HepG2 (cell line): ENCODE data around the gene C9orf50. TPM values are rescaled to one million over a fixed set of nuclear protein-coding genes. Genes with fewer than 3 reads are reported as not detected.
A peak's percentile ranks its signal among the peaks of the same experiment; 100 is the strongest.

ENCODE experiments used
- ATAC-seq: fragments of 200-7000 bp; cut with Tn5 transposase; 3 replicates; pipeline ENCODE4 v1.9.1; 2020; ENCODE audit warnings: mild to moderate bottlenecking, moderate library complexity
- BruUV-seq: library from RNA; stranded (reverse); fragments of 400-500 nt; replicated peaks from 2 replicates; lab custom pipeline; 2021; lab: Mats Ljungman, UMichigan
- CTCF ChIA-PET: fragments of 300-600 bp; formaldehyde crosslinking; extraction: SDS; loops from one replicate; lab custom pipeline; 2021; ENCODE audit warnings: low total read pairs, inconsistent platforms, low intra/inter-chr PET ratio; lab: Yijun Ruan, JAX
- POLR2A ChIA-PET: fragments of 350-600 bp; sonication (Branson Sonifier 250); formaldehyde crosslinking; loops from one replicate; lab custom pipeline; 2020; ENCODE audit warnings: antibody characterized with exemption, inconsistent platforms; lab: Yijun Ruan, JAX
- DNase-seq: peaks from one replicate; pipeline ENCODE4 v3.0.0-alpha.2; 2015; ENCODE audit warnings: low spot score
- FAIRE-seq: peaks from 3 replicates; lab custom pipeline; 2011; peaks lifted over from hg19 to GRCh38; lab: Jason Lieb, UNC
- H2AFZ ChIP-seq: one replicate; pipeline ENCODE4 v1.6.1; 2011; ENCODE audit warnings: low read length, inconsistent platforms
- H3K27ac ChIP-seq: fragments of 300-600 bp; 3 replicates; pipeline ENCODE4 v1.8.0; 2011; ENCODE audit warnings: mixed run types, mild to moderate bottlenecking, mixed read lengths, low read length, inconsistent platforms; ENCODE audit not compliant: insufficient read depth; ENCODE audit errors: extremely low read length
- H3K27me3 ChIP-seq, 2 experiments: fragments of 200-600 bp in 1 of 2; 2 replicates in 1 of 2; 3 replicates in 1 of 2; pipeline versions ENCODE4 v1.6.0 to v1.8.0; 2011; ENCODE audit warnings: low read length in 2 of 2, mild to moderate bottlenecking in 2 of 2, moderate library complexity in 2 of 2, inconsistent platforms in 1 of 2; ENCODE audit not compliant: insufficient read depth in 2 of 2, control insufficient read depth in 1 of 2
- H3K36me3 ChIP-seq, 2 experiments: fragments of 200-600 bp in 1 of 2; replicated peaks in 1 of 2; 2 replicates in 1 of 2; 3 replicates in 1 of 2; pipeline versions ENCODE4 v1.5.1 to v1.8.0; 2011; ENCODE audit warnings: low read length in 2 of 2, inconsistent platforms in 1 of 2; ENCODE audit not compliant: insufficient read depth in 2 of 2, control insufficient read depth in 1 of 2
- H3K4me1 ChIP-seq: 2 replicates; pipeline ENCODE4 v1.5.1; 2012; ENCODE audit warnings: low read length, inconsistent platforms; ENCODE audit not compliant: insufficient read depth
- H3K4me2 ChIP-seq: 2 replicates; pipeline ENCODE4 v1.6.0; 2011; ENCODE audit warnings: low read depth, low read length, inconsistent platforms
- H3K4me3 ChIP-seq, 3 experiments: fragments of 200-600 bp in 1 of 3; sonication (generic), shearing (Covaris generic) in 1 of 3; replicated peaks in 1 of 3; 2 replicates each; pipeline ENCODE4 v1.5.1; 2011 to 2016; ENCODE audit warnings: low read length in 3 of 3, inconsistent platforms in 2 of 3, low read depth in 2 of 3, mild to moderate bottlenecking in 2 of 3, control low read depth in 1 of 3, mixed read lengths in 1 of 3; ENCODE audit not compliant: insufficient read depth in 1 of 3
- H3K79me2 ChIP-seq: one replicate; pipeline ENCODE4 v1.6.1; 2011; ENCODE audit warnings: low read length, inconsistent platforms; ENCODE audit not compliant: insufficient read depth
- H3K9ac ChIP-seq: 2 replicates; pipeline ENCODE4 v1.6.0; 2011; ENCODE audit warnings: mild to moderate bottlenecking, low read depth, low read length, inconsistent platforms; ENCODE audit not compliant: insufficient read depth
- H3K9me3 ChIP-seq: 2 replicates; pipeline ENCODE4 v1.5.1; 2012; ENCODE audit warnings: mild to moderate bottlenecking, low read length
- H4K20me1 ChIP-seq: 2 replicates; pipeline ENCODE4 v1.6.0; 2011; ENCODE audit warnings: inconsistent platforms, mild to moderate bottlenecking, low read length, moderate library complexity; ENCODE audit not compliant: insufficient read depth
- AGO2 ChIP-seq: fragments of 200-400 bp; formaldehyde crosslinking; optimal IDR thresholded peaks from 2 replicates; pipeline ENCODE3; 2017; ENCODE audit warnings: mild to moderate bottlenecking, low read depth, low read length, moderate library complexity
- CBFB ChIP-seq: sonication (generic); formaldehyde crosslinking; IDR thresholded peaks from 2 replicates; pipeline ENCODE4 v1.4.0; 2020; ENCODE audit warnings: missing genetic modification reagents
- MAZ ChIP-seq, 2 experiments: sonication (generic) in 1 of 2; formaldehyde crosslinking in 1 of 2; IDR thresholded peaks; 2 replicates each; pipeline versions ENCODE4 v1.5.0 to v1.6.1; 2012 to 2020; ENCODE audit warnings: low read depth in 2 of 2, mild to moderate bottlenecking in 2 of 2, borderline replicate concordance in 1 of 2, improper control_type of control experiment in 1 of 2, low read length in 1 of 2, missing genetic modification reagents in 1 of 2, moderate library complexity in 1 of 2
- ZNF496 ChIP-seq: sonication (generic); formaldehyde crosslinking; IDR thresholded peaks from 2 replicates; pipeline ENCODE4 v1.8.1; 2023; ENCODE audit warnings: mild to moderate bottlenecking, moderate library complexity, missing genetic modification reagents; ENCODE audit not compliant: insufficient replicate concordance
- WGBS: methylation state at CpG from one replicate; pipeline ENCODE4 v1.1.6; 2017; ENCODE audit warnings: low lambda C conversion rate; 5-methylcytosine and 5-hydroxymethylcytosine counted together
- in situ Hi-C: cut with HindIII; loops from 2 replicates; pipeline ENCODE4 v1.10.0; 2017; ENCODE audit warnings: low pct_unique_long_range_greater_than_20kb; ENCODE audit not compliant: extremely low pct_ligation_motif_present
- intact Hi-C: fragments of 100-400 bp; cut with micrococcal nuclease; formaldehyde crosslinking; loops from one replicate; pipeline ENCODE4 v1.10.0; 2022; ENCODE audit not compliant: unreplicated experiment
- polyA plus RNA-seq, 8 experiments: library from polyadenylated mRNA; depleted of rRNA in 3 of 8; stranded (reverse) in 7 of 8; unstranded in 1 of 8; fragments of >200 nt; fragmentation: Illumina TruSeq in 4 of 8; extraction: Trizol in 4 of 8; gene quantifications; 2 replicates each; pipeline versions ENCODE4 v1.2.1 to v1.2.3, GENCODE V29; 2011 to 2016; ENCODE audit warnings: low read depth in 4 of 8, missing spikeins in 1 of 8, mixed read lengths in 1 of 8; ENCODE audit not compliant: insufficient read depth in 1 of 8
- total RNA-seq, 5 experiments: library from RNA; depleted of rRNA; stranded (reverse); fragments of >200 nt; fragmentation: Illumina TruSeq; extraction: Trizol; gene quantifications; 2 replicates each; pipeline ENCODE4 v1.2.3, GENCODE V29; 2016; ENCODE audit warnings: low read depth in 1 of 5
- TF ChIP-seq, protein P1 (sequence below): sonication (generic); formaldehyde crosslinking; IDR thresholded peaks from 2 replicates; pipeline ENCODE4 v1.4.0; 2020; ENCODE audit warnings: missing genetic modification reagents

C9orf50 gene
- total and polyA plus RNA-seq, 2 of the 13 experiments (the other 11 are each of a cell fraction or from before 2014, with no cell fraction given): not detected

DNA sequence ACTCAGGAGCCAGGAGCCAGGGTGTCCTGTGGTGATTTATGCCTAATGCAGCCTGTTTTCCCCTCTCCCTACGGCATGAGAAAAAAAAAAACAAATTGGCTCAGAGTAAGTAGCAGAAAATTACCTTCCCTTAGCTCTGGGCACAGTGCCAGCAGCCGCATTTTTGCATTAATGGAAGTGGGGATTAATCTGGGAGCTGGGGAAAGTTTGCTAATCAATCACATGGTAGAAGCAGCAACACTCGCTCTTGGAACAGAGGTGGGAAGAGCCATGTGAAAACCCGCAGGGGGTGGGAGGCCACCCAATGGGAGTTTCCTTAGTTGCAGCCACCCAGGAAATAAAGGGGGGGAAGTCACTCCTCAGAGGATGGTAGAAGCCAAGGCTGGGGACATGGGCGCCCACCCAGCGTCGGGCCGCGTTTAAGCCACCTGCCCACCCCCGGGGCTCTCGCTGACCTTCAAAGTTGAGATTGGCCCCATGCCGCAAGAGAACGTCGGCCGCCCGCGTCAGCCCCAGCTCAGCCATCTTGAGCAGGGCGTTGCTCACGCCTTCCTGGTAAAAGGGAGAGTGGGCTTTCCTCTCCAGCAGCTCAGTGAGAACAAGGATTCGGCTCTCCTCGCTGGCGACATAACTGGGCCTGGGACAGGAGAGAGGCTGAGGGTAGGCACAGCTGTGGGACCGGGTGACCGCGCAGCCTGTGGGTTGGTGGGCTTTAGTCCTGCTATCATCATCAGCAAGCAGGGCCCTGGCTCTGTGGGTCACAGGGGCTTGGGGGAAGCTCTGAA is 19.4 kb upstream of the C9orf50 start:
- H3K4me2 ChIP-seq: peak overlapping the region; percentile 99
- DNase-seq (no peak), ATAC-seq (no peak), FAIRE-seq (no peak)
- H3K79me2 ChIP-seq: peaks cover 23% of the 10 kb centered on the region
- H3K4me3 ChIP-seq: peak overlapping the region; percentile 92 to 100 (median 98)
- H3K27ac ChIP-seq: no peak overlapping the region
- no peaks in the 10 kb centered on the region for H3K9me3 ChIP-seq
- peaks cover 30% of the 10 kb centered on the region for H3K4me1 ChIP-seq
- TF ChIP-seq AGO2: peak; percentile 35
- no peak for TF ChIP-seq ZNF496 (CRISPR knock-in tag)
- 93% methylated on average over 19 of the region's 25 CpGs for WGBS
- CTCF ChIA-PET: no interaction called here
- no peak overlapping the region for H2AFZ ChIP-seq
- peak overlapping the region; percentile 94 for H3K9ac ChIP-seq
- H3K27me3 ChIP-seq: no peaks in the 10 kb centered on the region; a peak in 1 of 5 replicates
- intact Hi-C loops: loop anchor here (5.0 kb wide), 1 partner anchor 142 kb away; no protein-coding TSS in a partner anchor
- in situ Hi-C loops: loop anchor here (10.0 kb wide), 1 partner anchor 145 kb away; no protein-coding TSS in a partner anchor
- BruUV-seq: no TSS peak
- H4K20me1 ChIP-seq: peaks cover 9% of the 10 kb centered on the region; the same call in 1 of the 2 replicates
- POLR2A ChIA-PET: interaction anchor here (1.5 kb wide), 1 partner anchor 13 kb away, joined by 4 read pairs; no protein-coding TSS in a partner anchor
- peaks cover 17 to 37% of the 10 kb centered on the region in 2 experiments; a peak in 4 of 5 replicates for H3K36me3 ChIP-seq

DNA sequence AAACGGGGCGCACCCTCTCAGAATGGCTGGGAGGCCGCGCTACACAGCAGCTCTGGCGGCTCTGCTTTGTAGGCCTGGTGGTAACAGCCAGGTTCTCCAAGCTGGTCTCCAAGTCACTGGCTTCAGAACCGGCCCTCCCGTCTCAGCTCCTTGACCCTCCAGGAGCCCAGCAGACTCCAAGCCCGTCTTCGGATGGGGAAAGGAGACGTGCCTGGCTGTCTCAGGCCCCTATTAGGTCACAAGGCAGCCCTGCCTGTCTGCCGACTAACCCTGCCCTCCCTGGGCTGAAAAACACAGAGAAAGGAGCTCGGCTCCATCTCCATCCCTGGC is 18.8 kb upstream of the C9orf50 start:
- no peaks in the 10 kb centered on the region; a peak in 1 of 5 replicates for H3K27me3 ChIP-seq
- peaks cover 23 to 43% of the 10 kb centered on the region in 2 experiments; a peak in 4 of 5 replicates for H3K36me3 ChIP-seq
- in situ Hi-C loops: loop anchor here (10.0 kb wide), 1 partner anchor 145 kb away; no protein-coding TSS in a partner anchor
- H4K20me1 ChIP-seq: peaks cover 9% of the 10 kb centered on the region; the same call in 1 of the 2 replicates
- no peak overlapping the region for H2AFZ ChIP-seq
- TF ChIP-seq MAZ (IDR thresholded peaks at IDR 0.05; ENCODE audit: borderline replicate concordance, low read depth, low read length) (no peak), MAZ (CRISPR knock-in tag; IDR thresholded peaks at IDR 0.05; ENCODE audit: low read depth) (no peak), CBFB (CRISPR knock-in tag) (no peak)
- TF ChIP-seq, protein P1, sequence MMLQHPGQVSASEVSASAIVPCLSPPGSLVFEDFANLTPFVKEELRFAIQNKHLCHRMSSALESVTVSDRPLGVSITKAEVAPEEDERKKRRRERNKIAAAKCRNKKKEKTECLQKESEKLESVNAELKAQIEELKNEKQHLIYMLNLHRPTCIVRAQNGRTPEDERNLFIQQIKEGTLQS (CRISPR knock-in tag): no peak
- DNase-seq (no peak), ATAC-seq (no peak), FAIRE-seq (no peak)
- ChIA-PET POLR2A (interaction anchor here (1.5 kb wide), 1 partner anchor 12 kb away, joined by 4 read pairs; no protein-coding TSS in a partner anchor), CTCF (no interaction called here)
- no peak overlapping the region for H3K4me3 ChIP-seq
- H3K9me3 ChIP-seq: no peaks in the 10 kb centered on the region
- H3K4me2 ChIP-seq: no peak overlapping the region
- peaks cover 23% of the 10 kb centered on the region for H3K79me2 ChIP-seq
- H3K9ac ChIP-seq: no peak overlapping the region
- H3K4me1 ChIP-seq: peaks cover 26% of the 10 kb centered on the region
- H3K27ac ChIP-seq: no peak overlapping the region
- WGBS: 100% methylated on average over 3 of the region's 12 CpGs
- intact Hi-C loops: loop anchor here (5.0 kb wide), 1 partner anchor 143 kb away; no protein-coding TSS in a partner anchor
- BruUV-seq: no TSS peak
